K562 (cell line): ENCODE measurements around the gene BIRC5. TPM values are rescaled to one million over a fixed set of nuclear protein-coding genes. Genes with fewer than 3 reads are reported as not detected.

Experiments
- BHLHE40 ChIP-seq: IDR thresholded peaks from 2 replicates; pipeline ENCODE4 v1.6.1; 2011; ENCODE audit warnings: low read length, improper control_type of control experiment
- CHCHD3 ChIP-seq: fragments of 250-450 bp; sonication (Bioruptor Pico); IDR thresholded peaks from 2 replicates; pipeline ENCODE4 v2.1.2; 2022; ENCODE audit warnings: mild to moderate bottlenecking
- CXXC5 ChIP-seq: fragments of 250-450 bp; sonication (Bioruptor Pico); IDR thresholded peaks from 2 replicates; pipeline ENCODE4 v1.8.0; 2022; ENCODE audit warnings: inconsistent platforms, mild to moderate bottlenecking, moderate library complexity
- MCM3 ChIP-seq: fragments of 450-650 bp; IDR thresholded peaks from 2 replicates; pipeline ENCODE4 v1.6.1; 2016
- PBX2 ChIP-seq, 2 experiments: IDR thresholded peaks in 1 of 2; conservative IDR thresholded peaks in 1 of 2; 2 replicates each; pipeline ENCODE4 v1.6.1; 2016; ENCODE audit warnings: low read depth in 2 of 2, mild to moderate bottlenecking in 1 of 2, missing compliant biosample characterization in 1 of 2, missing genetic modification characterization in 1 of 2, moderate library complexity in 1 of 2
- PML ChIP-seq: IDR thresholded peaks from 2 replicates; pipeline ENCODE4 v1.6.1; 2012; ENCODE audit warnings: low read length, inconsistent platforms
- PTRF ChIP-seq: fragments of 450-650 bp; IDR thresholded peaks from 2 replicates; pipeline ENCODE4 v1.6.1; 2016; ENCODE audit warnings: mild to moderate bottlenecking, missing genetic modification characterization, missing compliant biosample characterization
- SMARCE1 ChIP-seq: fragments of 450-650 bp; IDR thresholded peaks from 2 replicates; pipeline ENCODE4 v1.7.1; 2016; ENCODE audit warnings: mild to moderate bottlenecking
- SP2 ChIP-seq: IDR thresholded peaks from 2 replicates; pipeline ENCODE4 v1.6.1; 2011; ENCODE audit warnings: mild to moderate bottlenecking, low read depth, low read length, moderate library complexity; ENCODE audit not compliant: poor library complexity, severe bottlenecking; ENCODE audit errors: extremely low read depth
- TEAD1 ChIP-seq, 2 experiments: fragments of 450-650 bp in 1 of 2; sonication (generic) in 1 of 2; formaldehyde crosslinking; IDR thresholded peaks; 2 replicates each; pipeline versions ENCODE4 v1.4.0 to v1.8.0; 2020 to 2022; ENCODE audit warnings: mild to moderate bottlenecking in 2 of 2, missing genetic modification reagents in 1 of 2
- XRCC3 ChIP-seq: fragments of 450-650 bp; IDR thresholded peaks from 2 replicates; pipeline ENCODE4 v1.6.1; 2017; ENCODE audit warnings: mild to moderate bottlenecking, moderate library complexity
- ZBTB1 ChIP-seq: sonication (generic); formaldehyde crosslinking; IDR thresholded peaks from 2 replicates; pipeline ENCODE4 v1.8.1; 2023; ENCODE audit warnings: missing genetic modification reagents, low read depth, mild to moderate bottlenecking, borderline replicate concordance
- ZNF232 ChIP-seq: sonication (generic); formaldehyde crosslinking; IDR thresholded peaks from 2 replicates; pipeline ENCODE4 v1.8.0; 2022; ENCODE audit warnings: mild to moderate bottlenecking, missing genetic modification reagents
- polyA plus RNA-seq, 8 experiments: library from polyadenylated mRNA; depleted of rRNA in 4 of 8; stranded (reverse) in 5 of 8; unstranded in 3 of 8; fragments of >200 nt; fragmentation: Nextera tagmentation in 2 of 8; fragmentation: Illumina TruSeq in 1 of 8; extraction: Ambion mirVana in 2 of 8; extraction: Trizol in 1 of 8; gene quantifications; 2 replicates each; pipeline versions ENCODE4 v1.2.1 to v1.2.3, GENCODE V29; 2011 to 2014; ENCODE audit warnings: inconsistent platforms in 1 of 8, missing spikeins in 1 of 8
- total RNA-seq, 7 experiments: library from RNA; depleted of rRNA in 6 of 7; stranded (reverse); fragments of >200 nt in 6 of 7; fragmentation: Illumina TruSeq in 2 of 7; extraction: Trizol in 2 of 7; gene quantifications; 2 replicates each; pipeline versions ENCODE4 v1.2.1 to v1.2.3, GENCODE V29; 2011 to 2021; ENCODE audit warnings: low replicate concordance in 1 of 7
- TF ChIP-seq, protein P1 (sequence below): sonication (generic); formaldehyde crosslinking; IDR thresholded peaks from 2 replicates; pipeline ENCODE4 v1.8.0; 2023; ENCODE audit warnings: mild to moderate bottlenecking, missing genetic modification reagents
- TF ChIP-seq, protein P2 (sequence below): fragments of 450-650 bp; IDR thresholded peaks from 2 replicates; pipeline ENCODE4 v1.6.1; 2018; ENCODE audit warnings: mild to moderate bottlenecking, low read depth; ENCODE audit not compliant: partially characterized antibody

Gene BIRC5
- total and polyA plus RNA-seq, 9 of the 15 experiments (the other 6 are each of a cell fraction or from before 2014, with no cell fraction given): 64.4 to 140 (median 101) TPM

- TF ChIP-seq ZBTB1 (CRISPR knock-in tag) (no peak), MCM3 (no peak), PML (peak; percentile 56; the same call in 1 of the 2 replicates), TEAD1 (CRISPR knock-in tag; IDR thresholded peaks at IDR 0.05) (0 out of 4 replicates have a peak, but pooled peaks of 1 of the 2 experiments have one; percentile 57), BHLHE40 (peak; percentile 60), ZNF232 (CRISPR knock-in tag) (no peak), SP2 (no peak), CHCHD3 (CRISPR knock-in tag) (no peak), CXXC5 (CRISPR knock-in tag) (peak; percentile 87), SMARCE1 (peak; percentile 31; the same call in 1 of the 2 replicates), PTRF (tag) (no peak), PBX2 (CRISPR knock-in tag; IDR thresholded peaks at IDR 0.05; ENCODE audit: low read depth) (no peak), PBX2 (tag; conservative IDR thresholded peaks at IDR 0.05; ENCODE audit: low read depth) (no peak), XRCC3 (no peak)
- TF ChIP-seq, protein P1, sequence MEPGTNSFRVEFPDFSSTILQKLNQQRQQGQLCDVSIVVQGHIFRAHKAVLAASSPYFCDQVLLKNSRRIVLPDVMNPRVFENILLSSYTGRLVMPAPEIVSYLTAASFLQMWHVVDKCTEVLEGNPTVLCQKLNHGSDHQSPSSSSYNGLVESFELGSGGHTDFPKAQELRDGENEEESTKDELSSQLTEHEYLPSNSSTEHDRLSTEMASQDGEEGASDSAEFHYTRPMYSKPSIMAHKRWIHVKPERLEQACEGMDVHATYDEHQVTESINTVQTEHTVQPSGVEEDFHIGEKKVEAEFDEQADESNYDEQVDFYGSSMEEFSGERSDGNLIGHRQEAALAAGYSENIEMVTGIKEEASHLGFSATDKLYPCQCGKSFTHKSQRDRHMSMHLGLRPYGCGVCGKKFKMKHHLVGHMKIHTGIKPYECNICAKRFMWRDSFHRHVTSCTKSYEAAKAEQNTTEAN (CRISPR knock-in tag): no peak
- TF ChIP-seq, protein P2, sequence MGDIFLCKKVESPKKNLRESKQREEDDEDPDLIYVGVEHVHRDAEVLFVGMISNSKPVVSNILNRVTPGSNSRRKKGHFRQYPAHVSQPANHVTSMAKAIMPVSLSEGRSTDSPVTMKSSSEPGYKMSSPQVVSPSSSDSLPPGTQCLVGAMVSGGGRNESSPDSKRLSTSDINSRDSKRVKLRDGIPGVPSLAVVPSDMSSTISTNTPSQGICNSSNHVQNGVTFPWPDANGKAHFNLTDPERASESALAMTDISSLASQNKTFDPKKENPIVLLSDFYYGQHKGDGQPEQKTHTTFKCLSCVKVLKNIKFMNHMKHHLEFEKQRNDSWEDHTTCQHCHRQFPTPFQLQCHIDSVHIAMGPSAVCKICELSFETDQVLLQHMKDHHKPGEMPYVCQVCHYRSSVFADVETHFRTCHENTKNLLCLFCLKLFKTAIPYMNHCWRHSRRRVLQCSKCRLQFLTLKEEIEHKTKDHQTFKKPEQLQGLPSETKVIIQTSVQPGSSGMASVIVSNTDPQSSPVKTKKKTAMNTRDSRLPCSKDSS: no peak
Observed at GRCh38 chr17:78258323-78259191, 44.5 kb downstream of the BIRC5 start (continued).
